ENCODE results near the gene BCAS1. TPM values are rescaled to one million over a fixed set of nuclear protein-coding genes. Genes with fewer than 3 reads are reported as not detected.

The BCAS1 gene
- total RNA-seq, 2 donors from 2014 or later: not detected

DNA sequence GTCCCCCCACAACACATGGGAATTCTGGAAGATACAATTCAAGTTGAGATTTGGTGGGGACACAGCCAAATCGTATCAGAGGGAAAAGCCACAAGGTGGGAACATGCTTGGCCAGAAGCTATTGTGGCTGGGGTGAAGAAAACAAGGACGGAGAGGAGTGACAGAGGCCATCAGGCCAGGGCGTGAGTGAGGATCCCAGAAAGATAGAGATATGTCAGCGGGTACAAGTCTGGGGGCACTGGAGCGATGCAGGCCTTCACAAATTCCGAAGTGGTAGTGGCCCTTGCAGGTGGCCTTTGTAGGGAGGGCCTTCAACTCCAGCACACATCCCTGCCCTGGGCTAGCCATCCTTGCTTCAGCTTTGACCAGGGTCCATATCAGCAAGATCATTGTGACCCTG, 159.1 kb downstream of the BCAS1 start:
- intact Hi-C loops (cut with DNase I): loop anchor here in 1 of 2 donors (5.0 kb wide), 1 partner anchor 39 kb away; no protein-coding TSS in a partner anchor

DNA sequence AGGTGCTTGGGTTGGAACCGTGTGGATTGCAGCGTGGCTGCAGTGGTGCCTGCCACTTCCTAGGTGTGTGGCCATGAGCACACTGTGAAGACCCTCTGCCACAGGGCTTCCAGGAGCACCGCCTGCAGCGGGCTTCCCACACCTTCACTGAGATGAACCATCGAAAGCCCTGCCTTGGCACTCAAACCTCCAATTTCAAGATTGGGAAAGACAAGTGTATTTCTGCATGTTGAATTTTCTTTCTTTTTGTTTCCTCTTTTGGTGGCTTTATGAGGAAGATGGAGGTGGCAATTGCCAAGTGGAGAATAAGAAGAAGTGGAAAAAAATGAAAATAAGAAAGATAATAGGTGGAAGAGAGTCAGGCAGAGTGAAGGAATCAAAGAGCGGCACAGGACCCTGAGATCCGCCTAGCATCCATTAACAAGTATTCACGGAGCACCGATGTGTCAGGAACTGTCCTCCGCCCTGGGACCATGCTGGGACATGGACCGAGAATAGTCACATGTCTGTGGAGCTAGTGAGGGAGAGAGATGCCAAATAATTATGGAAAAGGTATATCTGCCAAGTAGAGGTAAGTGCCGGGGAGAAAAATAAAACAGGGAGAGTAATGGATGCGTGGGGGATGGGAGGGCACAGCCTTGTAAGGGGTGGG, 159.9 kb downstream of the BCAS1 start:
- ATAC-seq: no peak
- no peak for DNase-seq
- intact Hi-C loops (cut with DNase I): loop anchor here in 1 of 2 donors (5.0 kb wide), 1 partner anchor 38 kb away; no protein-coding TSS in a partner anchor

More for the DNA sequence above, 159.1 kb downstream of the BCAS1 start:
- ATAC-seq (no peak), DNase-seq (no peak)

DNA sequence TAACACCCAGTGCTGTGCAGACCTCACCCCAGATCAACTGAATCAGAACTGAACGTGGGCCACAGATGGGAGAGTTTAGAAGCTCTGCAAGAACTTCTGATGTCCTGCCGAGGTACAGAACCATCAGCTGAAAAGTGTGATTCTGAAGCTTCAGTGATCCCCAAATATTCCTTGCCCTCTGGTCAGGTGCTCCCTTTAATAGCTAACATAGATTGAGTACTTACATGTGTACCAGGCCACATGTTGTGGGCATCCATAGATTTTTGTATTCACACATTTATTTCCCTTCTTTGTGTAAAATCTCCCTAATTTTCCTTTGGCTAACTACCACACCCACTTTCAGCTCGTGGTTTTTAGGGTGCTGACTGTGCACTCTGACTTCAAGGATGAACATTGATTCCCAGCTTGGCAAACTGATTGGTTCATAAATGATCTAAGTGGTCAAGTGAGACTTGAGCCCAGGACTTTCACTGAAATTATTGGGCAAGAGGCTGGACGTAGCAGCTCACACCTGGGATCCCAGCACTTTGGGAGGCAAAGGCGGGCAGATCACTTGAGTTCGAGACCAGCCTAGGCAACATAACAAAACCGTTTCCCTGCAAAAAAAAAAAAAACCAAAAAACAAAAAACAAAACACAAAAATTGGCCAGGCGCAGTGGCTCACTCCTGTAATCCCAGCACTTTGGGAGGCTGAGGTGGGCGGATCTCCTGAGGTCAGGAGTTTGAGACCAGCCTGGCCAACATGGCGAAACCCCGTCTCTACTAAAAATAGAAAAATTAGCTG, 162.2 kb downstream of the BCAS1 start:
- intact Hi-C loops (cut with DNase I): no loop called here
- ATAC-seq (no peak), DNase-seq (no peak)

DNA sequence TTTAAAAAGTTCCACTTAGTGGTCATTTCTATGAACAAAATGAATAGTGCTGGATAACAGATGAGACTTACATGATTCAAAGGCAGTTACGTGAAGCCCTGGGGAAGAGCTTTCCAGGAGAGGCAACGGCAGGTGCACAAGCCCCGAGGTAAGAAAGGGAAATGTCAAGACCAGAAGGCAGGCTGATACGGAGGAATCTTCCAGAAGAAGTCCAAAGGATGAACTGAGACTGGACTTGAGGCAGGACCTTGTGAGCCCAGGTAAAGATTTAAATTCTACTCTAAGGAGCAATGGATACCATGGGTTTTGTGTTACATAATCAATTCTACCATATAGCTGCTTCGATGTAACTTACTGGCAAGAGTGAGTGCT, 164.6 kb downstream of the BCAS1 start:
- ATAC-seq (no peak), DNase-seq (no peak)
- intact Hi-C loops (cut with DNase I): no loop called here

GRCh38 chr20:53905019-53905819, 165.2 kb downstream of the BCAS1 start:
- intact Hi-C loops (cut with DNase I): no loop called here
- no peak for ATAC-seq
- DNase-seq: no peak

DNA sequence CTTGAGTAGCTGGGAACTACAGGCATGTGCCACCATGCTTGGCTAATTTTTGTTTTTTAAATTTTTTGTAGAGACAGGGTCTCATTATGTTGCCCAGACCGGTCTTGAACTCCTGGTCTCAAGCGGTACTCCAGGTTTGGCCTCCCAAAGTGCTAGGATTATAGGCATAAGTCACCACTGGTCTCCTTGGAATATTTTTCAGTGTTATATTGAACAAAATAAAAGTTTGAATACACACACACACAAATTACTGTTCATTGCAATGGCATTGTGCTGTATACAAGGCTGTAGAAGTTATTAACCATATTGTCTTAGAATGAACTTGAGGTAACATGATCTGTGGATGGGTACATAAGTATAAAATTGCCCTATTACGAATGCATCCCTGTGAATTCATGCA, 166.1 kb downstream of the BCAS1 start:
- ATAC-seq: no peak
- intact Hi-C loops (cut with DNase I): no loop called here
- DNase-seq: no peak

GRCh38 chr20:53903652-53903987, 166.8 kb downstream of the BCAS1 start:
- DNase-seq (no peak), ATAC-seq (no peak)

DNA sequence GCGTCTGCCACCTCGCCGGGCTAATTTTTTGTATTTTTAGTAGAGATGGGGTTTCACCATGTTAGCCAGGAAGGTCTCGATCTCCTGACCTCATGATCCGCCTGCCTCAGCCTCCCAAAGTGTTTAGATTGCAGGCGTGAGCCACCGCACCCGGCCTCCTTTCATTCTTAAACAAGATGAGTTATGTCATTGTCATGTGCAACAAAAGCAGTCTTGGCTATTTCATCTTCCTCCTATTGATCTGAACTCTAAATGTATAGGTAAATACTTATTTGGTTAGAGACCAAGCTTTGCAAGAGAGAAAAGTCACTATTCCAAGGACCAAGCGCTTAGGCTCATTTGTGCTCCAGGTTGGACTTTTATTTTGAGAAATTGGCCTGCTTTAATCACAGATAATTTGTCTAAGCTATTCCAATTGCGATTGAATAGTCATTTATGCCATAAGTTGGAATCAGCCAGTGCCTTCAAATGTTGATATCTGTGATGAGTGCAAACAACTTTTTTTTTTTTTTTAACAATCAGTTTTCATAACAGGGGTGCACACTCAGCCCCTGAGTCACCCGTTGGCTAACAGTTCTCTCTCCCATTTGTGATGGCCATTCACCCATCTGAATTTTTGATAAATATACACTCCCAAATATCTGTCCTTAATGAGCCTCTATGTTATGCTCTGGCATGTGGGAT, 167.3 kb downstream of the BCAS1 start:
- DNase-seq: no peak
- intact Hi-C loops (cut with DNase I): no loop called here
- no peak for ATAC-seq

More at GRCh38 chr20:53903652-53903987, 166.8 kb downstream of the BCAS1 start:
- intact Hi-C loops (cut with DNase I): no loop called here

DNA sequence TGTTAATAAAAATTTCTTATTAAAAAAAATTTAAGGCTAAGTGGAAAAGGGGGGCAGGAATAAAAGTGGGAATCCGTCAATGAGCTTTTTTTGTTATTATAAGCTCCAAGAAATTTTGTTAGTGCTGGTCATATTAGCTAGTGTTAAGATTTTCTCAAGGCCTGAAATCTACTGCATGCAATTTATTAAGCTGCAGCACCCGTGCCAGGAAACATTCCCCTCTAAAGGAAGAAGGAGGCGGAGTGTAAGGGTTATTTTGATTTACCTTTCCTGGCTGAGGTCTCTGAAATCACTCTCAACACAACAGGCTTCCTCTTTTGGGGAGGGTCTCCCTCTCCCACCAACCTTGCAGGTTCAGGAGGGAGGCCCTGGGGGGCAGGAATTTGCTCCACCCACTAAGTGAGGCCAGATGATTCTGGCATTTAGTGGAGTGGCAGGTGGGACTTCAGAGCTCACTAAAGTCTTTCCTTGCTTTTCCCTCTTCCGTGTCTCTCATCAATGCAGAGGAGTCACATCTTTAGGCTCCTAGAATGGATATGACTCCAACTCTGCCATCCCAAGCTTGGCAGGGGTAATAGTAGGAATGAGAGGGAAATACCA, 168.8 kb downstream of the BCAS1 start:
- ATAC-seq: no peak
- intact Hi-C loops (cut with DNase I): no loop called here
- no peak for DNase-seq

GRCh38 chr20:53901064-53901463, 169.3 kb downstream of the BCAS1 start:
- intact Hi-C loops (cut with DNase I): no loop called here
- DNase-seq (no peak), ATAC-seq (no peak)

GRCh38 chr20:53900380-53900999, 169.9 kb downstream of the BCAS1 start:
- intact Hi-C loops (cut with DNase I): no loop called here
- DNase-seq (no peak), ATAC-seq (peak; percentile 64 to 67)

- ATAC-seq: peak; percentile 47 to 80
- DNase-seq: no peak
- intact Hi-C loops (cut with DNase I): loop anchor here in 1 of 2 donors (10.0 kb wide), 1 partner anchor 65 kb away; no protein-coding TSS in a partner anchor
Measured at GRCh38 chr20:53899351-53900167, 170.8 kb downstream of the BCAS1 start.

- intact Hi-C loops (cut with DNase I): loop anchor here in 1 of 2 donors (10.0 kb wide), 1 partner anchor 64 kb away; no protein-coding TSS in a partner anchor
- ATAC-seq: no peak
Measured at GRCh38 chr20:53898556-53898931, 171.8 kb downstream of the BCAS1 start.

DNA sequence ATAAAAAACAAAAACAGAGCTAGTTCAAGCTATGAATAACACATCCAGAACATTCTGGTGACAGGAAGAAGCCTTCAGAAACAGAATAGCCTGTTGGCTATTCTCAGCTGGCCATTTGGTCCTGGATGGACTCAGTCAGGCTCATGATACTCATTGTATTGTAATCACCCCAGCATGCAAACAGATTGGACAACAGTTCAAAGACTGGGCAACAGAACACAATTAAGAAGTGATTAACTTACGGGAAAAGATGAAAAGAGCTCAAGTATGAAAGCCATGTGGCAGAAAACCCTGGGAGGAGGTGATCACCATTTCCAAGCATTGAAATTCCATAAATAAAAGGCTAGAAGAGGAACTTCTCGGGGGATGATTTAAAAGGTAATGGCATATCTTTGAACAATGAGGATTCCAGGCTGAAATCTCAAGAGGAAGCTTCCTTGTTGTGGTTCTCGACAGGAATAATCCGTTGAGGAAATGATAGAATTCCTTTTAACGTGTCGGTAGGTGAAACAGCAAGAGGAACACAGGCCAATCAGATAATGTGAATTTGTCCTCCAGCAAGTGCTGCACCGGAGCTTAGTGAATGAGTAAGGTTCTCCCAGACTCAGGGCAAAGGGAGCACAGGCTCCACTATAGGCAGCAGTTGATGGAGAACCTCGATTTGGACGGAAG, 172.4 kb downstream of the BCAS1 start:
- intact Hi-C loops (cut with DNase I): loop anchor here in 1 of 2 donors (10.0 kb wide), 1 partner anchor 63 kb away; no protein-coding TSS in a partner anchor
- no peak for DNase-seq
- ATAC-seq: peak in 1 of 2 donors; percentile 8

More at GRCh38 chr20:53898556-53898931, 171.8 kb downstream of the BCAS1 start:
- DNase-seq: no peak

DNA sequence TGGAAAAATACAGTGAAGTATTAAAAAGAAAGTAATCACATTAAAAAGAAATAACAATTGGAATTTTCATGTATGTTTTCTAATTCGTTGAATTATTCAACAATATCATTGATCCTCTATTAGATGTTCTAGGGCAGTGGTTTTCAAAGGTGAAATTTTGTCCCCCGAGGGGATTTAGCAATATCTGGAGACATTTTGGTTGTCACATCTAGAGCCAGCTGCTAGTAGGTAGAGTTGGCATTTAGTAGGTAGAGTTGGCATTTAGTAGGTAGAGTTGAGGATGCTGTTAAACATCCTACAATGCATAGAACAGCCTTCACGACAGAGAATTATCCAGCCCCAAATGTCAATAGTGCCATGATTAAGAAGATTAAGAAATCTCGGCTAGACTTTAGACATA, 173.7 kb downstream of the BCAS1 start:
- no peak for ATAC-seq
- no peak for DNase-seq
- intact Hi-C loops (cut with DNase I): loop anchor here in 1 of 2 donors (10.0 kb wide), 1 partner anchor 62 kb away; no protein-coding TSS in a partner anchor

- intact Hi-C loops (cut with DNase I): loop anchor here in 1 of 2 donors (10.0 kb wide), 1 partner anchor 61 kb away; no protein-coding TSS in a partner anchor
- ATAC-seq: no peak
- DNase-seq: no peak
Measured at GRCh38 chr20:53896041-53896440, 174.4 kb downstream of the BCAS1 start.

- ATAC-seq: no peak
- DNase-seq: no peak
- intact Hi-C loops (cut with DNase I): loop anchor here in 1 of 2 donors (10.0 kb wide), 1 partner anchor 61 kb away; no protein-coding TSS in a partner anchor
Measured at GRCh38 chr20:53895385-53895755, 175.0 kb downstream of the BCAS1 start.

Measured in left cardiac atrium (tissue), 4 donors.